ENCODE data around the gene RYR3.
A peak's percentile ranks its signal among the peaks of the same experiment; 100 is the strongest.

The RYR3 gene

GRCh38 chr15:33393546-33393945 lies 82.8 kb downstream of the RYR3 start:
- DNase-seq, result no peak

DNA sequence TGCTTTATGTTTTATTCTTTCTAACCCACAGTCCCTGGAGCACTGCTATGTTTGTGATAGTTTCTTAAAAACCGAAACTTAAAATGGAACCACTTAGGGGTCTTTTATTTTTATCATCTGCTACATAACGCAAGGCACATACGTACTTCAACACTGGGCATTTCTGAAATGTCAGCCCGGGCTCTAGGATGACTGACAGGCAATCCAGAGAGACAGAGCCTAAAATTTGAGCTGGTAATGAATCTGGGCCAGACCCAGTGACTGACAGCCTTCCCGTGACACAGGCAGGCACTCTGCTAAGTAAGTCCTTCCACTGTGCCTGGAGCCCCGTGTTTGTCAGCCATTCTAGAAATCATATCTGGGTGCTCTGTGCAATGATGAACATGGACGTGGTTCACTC lies 84.6 kb downstream of the RYR3 start:
- DNase-seq, result no peak

DNA sequence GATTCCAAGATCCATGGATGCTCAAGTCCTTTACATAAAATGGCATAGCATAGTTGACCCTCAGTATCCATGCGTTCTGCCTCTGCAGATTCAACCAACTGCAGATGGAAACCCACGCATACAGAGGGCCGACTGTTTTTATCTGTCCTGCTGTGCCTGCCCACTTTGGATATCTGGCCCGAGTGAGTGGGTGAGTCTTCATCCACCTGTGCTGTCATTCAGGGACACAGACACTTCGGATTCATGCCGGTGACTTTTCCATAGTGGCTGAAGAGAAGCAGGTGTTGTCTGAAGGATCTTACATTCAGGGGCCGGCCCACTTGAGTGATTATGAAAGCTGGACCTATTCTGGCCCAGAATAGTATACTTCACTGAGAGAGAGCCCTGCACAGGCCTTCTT lies 85.1 kb downstream of the RYR3 start:
- no peak for DNase-seq

GRCh38 chr15:33396475-33396874 lies 85.7 kb downstream of the RYR3 start:
- no peak for DNase-seq

DNA sequence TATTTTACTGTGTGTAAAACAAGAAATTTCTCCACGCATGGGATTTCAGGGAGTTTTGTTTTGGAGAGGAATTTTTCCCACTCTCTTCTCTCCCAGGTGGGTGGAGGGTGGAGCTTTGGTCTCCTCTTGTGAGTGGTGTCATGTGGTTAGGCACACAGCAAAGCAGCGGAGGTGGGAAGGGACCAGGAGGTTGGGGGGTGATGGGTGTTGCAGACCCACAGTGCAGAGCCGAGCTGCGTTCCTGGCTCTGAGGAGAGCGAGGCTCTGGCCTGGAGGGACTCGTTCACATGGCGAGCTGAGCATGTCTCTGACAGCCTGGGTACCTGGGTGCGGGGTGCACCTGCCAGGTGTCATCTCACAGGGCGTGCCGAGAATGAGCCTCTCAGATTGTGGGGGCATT lies 87.8 kb downstream of the RYR3 start:
- no peak for DNase-seq

DNA sequence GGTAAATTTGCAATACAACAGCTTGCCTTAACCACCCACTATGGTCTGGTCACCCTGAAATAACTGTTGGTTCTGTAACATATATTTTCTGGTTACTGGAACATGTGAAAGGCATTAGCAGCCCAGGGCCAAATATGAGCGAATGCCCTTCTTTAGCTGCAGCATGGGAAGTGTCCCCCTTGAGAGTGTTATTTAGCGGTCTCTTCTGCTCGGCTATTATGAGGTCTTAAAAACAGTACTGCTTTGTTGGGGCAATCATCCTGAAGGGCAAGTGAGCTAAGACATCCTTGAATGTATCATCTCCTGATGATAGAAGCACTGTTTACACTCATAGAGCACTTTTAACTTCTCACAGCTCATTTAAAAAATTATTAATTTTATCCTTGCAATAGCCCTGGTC lies 90.2 kb downstream of the RYR3 start:
- DNase-seq, result no peak

DNA sequence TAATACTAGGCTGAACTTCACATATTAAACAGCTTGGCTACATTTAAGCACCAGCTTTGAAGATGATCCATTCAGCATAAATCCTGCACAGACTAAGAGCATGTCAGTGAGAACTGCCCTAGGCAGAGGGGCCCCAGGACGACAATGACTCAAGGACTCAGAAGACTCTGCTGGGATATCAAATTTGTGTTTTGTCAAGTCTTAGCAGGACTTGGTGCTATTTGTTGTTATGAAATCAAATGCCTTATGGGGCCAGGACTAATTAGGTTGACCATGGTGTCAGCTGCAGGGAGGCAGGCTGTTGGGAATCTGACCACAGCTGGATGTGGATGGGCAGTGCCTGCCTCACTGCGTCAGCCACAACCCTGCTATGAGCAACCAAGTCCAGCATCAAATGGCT lies 91.8 kb downstream of the RYR3 start:
- no peak for DNase-seq

DNA sequence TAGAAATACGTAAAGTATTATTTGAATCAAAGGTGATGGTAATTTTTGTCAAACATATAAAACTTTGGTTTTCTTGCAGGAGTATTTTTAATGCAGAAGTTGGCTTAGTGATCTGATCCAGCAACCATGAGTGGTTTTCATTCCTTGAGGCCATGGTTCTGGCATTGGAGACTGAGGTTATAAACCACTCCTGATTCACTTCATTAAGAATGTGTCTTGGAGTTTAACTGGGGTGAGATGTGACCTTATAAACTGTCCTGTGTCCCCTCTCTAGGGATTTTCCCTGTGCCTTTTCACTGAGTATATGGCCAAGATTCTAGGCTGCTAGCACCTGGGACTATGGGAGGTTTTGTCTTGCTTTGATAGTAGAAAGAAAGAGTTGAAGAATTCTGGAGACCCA lies 94.3 kb downstream of the RYR3 start:
- DNase-seq, result no peak

DNA sequence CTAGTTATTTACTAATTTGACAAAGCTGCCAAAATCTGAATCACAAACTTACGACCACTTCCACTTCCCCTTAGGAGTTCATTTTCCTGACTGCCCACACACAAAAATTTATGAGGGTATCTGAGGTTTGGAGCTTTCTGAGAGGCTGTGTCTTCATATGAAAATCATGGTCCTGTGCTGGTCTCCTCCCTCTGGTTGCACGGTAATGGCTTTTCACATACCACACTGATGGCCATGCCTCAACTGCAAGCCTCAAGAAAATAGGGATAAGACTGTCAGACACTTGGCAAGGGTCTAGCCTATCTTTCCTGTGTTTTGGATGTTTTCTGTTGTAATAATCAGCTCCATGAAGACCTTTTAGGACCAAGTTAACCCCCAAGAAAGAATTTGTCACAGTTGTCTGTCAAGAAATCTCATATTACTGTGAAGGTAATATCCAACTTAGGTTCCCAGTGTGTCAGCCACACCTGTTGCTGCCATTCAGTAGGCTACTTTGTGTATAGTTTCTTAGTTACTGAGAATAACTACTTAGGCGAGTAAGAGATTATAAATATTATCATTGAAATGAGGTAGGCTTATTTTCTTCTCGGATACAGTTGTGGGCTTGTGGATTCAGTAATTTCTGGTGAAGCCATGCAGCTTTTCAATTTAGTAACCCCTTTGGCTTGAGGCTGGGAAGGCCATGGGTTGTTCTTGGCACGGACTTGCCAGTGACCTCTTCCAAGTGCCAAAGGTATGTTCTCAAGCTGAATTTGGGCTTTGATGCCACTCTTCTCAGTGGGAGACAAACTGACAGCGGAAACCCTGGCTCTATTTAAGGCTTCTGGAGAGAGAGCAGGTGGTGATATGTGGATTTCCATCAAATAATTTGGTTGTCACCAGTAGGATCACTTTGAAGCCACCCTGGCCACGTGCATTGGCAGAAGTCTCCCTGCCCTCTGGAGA lies 101.1 kb downstream of the RYR3 start:
- no peak for DNase-seq

DNA sequence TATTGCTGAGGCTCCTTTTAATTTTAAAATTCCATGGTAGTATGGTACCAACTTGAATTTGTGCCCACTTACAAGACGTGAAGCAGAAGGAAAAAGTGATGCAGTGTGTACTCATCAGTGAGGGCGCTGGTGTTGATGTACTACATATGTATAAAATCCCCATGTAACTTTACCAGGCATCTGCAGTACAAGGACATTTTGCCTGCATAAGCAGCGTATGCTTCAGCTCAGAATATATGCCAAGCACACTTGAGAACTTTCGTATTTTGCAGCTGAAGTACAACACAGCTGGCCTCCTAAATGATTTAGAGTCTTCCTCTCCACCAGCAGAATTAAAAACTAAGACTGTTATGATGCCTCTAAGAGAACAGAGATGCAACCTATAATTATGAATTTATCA lies 108.9 kb downstream of the RYR3 start:
- DNase-seq, result no peak

DNA sequence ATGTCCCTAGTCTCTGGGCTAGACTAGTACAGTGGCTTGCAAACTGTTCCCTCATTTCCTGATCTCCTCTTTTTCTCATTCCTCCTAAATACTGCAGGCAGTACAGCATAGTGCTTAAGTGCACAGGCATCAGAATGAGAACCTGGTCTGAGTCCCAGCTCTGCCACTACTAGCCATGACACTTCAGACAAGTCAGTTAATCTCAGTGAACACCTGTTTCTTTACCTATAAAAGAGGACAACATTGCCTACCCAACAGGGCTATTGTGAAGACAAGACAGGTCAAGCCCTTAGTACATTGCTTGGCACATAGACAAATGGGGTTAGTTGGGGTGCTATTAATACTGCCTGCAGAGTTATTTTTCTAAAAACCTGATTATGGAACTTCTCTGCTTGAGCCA lies 113.3 kb downstream of the RYR3 start:
- no peak for DNase-seq

- no peak for DNase-seq
Measured at GRCh38 chr15:33425142-33425541, 114.4 kb downstream of the RYR3 start.

DNA sequence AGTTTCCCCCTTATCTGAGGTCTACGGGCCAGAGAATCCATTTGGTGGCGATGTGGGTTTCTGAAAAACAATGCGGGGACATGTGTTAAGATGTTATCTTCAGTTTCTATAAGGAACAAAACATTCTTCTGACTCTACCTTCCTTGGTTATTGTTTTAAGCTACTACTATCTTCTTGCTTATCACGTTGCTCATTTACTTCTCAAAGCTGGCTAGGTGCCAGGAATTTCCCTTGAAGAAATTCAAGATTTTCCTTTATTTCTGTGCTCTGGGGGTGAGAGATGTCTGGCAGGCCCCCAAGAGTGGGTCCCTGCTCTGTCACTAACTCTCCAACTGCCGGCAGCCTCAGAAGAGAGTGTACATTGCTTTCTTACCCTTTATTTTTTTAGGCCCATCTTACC lies 119.8 kb downstream of the RYR3 start:
- no peak for DNase-seq

DNA sequence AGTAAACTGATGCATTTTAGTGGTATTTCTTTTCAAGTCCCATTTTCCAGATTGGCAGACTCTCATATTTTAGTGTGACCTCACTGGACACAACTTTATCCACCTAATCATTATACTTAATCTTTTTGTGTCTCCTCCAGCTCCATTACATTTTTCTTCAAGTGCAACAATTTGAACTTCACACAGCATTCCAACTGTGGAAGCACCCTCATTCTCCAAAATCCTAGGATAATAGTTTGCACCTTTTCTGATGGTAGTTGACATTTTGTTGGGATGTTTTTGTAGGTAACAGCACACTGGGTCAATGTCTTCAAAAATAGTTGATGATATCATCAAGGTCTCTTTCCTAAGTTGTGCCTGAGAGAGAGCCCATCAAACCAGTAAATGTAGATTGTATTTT lies 123.1 kb downstream of the RYR3 start:
- no peak for DNase-seq

DNA sequence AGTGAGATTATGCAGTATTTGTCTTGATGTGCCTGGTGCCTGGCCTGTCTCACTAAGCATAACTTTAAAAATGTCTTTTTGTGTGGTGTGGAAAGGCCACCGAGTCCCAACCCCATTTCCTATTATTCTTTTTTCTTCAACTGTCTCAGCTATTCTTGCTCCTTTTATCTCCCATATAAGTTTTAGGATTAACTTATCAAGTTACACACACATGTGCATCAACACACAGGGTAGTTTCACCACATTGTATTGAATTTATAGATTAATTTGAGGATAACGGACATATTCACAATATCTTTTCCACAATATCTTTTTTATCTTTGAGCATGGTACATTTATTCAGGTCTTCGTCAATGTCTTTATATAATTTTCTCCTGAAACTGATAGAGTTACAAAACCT lies 127.6 kb downstream of the RYR3 start:
- DNase-seq, result no peak

DNA sequence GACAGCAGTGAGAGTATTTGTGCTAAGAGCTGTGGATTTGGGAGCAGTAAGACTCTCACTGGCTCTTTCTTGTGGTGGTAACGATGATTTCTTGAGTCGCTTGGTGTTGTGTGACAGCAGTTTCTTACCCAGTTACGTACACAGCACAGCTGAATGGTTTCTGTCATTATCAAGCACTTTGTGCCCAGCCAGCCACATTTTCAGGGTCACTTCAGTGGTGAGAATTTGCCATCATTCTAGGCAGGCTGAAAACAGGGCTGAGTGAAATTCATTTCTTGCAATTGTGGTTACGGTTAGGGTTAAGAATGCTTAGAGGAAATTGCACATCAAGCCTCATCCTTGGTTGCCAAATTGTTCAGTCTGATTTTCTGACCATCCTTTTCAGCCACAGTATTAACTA lies 130.1 kb downstream of the RYR3 start:
- peak; percentile 22 for DNase-seq

DNA sequence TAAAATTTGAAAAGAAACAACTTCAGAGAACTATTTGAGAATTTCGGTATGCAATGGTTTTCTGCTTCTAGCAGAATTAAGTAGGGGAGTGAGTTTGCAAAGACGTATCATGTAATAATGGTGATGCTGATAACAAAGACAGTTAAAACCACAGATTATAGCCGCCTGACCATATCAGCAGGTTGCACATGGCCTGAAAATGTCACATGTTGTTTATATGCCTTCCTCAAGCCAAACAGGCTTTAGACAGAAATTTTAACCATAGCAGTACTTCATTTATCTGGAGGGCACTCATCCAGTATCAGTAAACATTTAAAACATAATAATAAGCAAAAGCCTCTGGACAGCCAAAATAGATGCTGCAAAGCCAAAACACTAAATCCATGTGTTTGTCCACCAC lies 131.7 kb downstream of the RYR3 start:
- DNase-seq, result no peak

DNA sequence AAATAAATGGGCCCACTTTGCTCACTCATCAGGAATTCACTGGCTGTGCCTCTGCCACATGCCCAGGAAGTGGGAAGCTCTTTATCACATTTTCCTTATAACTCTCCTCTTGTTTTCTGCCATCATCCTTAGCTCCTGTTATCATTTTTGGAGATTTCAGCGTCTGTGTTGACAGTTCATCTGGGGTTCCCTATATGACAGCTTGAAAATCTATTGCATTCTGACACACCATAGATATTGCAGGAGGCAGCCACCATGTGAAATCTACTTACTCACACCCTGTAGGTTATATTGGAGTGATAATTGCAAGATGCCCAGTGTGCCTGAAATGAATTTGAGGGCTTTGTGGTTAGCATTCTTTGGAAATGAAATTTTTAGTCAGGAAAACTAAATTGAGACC lies 132.9 kb downstream of the RYR3 start:
- DNase-seq, result no peak

DNA sequence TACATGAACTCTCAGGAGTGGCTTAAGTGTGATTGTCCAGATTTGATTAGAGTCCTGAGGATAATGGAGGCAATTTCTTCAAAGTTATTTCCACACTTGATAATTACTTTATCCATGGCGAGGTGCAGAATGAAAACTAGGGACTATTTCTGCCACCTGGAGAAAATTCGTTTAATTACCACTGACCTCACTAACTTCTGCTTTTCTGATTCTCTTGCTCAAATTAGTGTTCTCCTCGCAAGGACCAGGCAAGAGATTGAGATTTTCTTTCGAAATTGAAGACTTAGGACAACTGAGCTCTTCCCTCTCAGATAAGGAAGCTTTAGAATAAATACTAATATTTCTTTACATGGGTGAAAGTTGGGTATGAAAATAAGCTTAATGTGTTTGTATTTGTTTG lies 135.2 kb downstream of the RYR3 start:
- DNase-seq, result no peak

DNA sequence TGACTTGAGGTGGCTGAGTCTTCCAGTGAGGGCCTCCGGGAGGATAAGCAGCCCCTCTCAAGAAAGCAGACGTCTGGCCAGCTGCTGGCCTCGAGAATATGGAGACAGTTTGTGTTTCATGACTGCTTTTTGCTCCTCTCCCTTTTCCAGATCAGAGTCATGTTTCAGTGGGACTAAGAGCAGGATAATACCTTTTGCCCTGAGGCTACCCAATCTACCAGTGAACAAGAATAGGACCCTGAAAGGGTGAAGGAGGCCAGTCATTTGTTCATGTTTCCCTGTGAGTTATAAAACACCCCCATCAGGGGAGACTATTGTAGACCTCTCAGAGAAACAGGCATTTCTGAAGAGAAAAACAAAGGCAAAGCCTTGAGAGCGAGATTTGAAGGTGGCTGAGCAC lies 137.4 kb downstream of the RYR3 start:
- DNase-seq, result no peak

DNA sequence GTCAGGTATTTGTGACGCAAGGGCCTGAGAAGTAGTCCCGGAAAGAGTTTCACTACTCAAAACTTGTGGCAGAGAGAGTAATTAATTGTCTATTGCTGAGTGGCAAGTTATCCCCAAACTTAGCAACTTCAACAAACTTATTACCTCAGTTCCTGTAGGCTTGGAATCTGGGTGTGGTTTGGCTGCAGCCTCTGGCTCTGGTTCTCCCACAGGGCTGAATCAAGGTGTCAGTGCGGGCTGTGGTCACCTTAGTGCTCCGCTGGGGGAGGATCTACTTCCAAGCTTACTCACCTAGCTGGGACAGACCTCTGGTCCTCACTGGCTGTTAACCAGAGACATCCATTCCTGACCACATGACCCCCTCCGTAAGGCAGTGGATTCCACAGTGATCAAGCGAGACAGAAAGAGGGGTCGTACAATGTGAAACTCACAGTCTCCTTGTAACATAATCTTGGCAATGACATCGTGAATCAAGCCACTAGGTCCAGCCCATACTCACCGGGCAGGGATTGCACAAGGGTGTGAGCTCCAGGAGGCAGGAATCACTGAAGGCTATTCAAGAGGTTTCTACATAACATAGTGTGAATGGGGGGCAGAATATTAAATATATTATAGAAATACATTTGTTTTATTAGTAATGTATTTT lies 138.3 kb downstream of the RYR3 start:
- DNase-seq, result no peak

DNA sequence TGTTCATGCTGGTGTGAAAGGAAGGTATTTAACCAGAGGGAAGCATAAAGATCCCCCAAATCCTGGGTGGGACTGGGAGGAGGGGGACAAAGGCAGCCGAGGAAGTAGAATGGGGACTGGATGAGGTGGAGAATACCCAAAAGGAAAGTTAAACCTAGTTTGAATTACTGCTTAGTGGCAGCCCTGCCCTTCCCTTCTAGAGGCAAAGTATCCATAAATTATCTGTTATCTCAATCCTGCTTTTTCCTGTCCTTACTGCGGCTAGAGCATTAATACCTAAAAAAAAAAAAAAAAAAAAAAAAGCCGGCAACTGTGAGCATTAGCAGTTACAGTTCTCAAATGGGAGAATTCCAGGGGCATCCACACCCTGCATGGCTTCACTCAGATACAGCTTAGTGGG lies 139.0 kb downstream of the RYR3 start:
- no peak for DNase-seq

DNA sequence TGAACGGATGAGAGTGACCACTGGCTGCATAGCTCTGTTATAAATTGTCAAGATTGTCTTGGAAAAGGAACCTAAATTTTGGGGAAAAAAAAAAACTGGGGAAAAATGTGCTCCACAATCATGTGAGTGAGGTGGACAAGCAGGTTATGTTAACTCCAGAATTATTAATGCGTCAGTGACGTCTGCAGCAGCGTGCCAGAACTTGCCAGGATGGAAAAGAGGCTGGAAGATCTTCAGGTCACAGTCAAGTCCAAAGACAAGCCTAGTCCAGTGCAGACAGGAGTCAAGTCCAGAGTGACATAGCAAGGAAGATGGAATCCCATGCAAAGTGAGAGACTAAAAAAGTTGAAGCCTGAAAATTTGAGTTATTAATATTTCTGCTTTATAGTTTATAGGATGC lies 140.6 kb downstream of the RYR3 start:
- DNase-seq, result no peak

DNA sequence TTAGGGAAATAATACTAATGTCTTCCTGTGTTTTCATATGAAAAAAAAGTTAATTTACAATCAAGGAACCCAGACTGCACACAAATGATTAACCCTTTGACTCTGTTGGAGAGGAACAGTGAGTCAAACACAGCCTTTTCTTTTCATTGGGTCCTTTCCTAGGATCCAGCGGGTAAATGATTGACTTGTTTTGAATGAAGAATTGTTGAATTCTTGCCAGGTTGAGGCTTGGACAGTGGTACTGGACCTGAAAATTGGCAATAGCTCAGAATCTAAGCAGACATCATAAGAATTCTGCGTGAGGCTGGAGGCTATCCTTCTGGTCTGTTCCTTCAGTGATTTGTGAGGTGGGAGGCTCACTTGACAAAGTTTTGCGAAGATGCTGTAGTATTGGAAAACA lies 143.0 kb downstream of the RYR3 start:
- DNase-seq, result no peak

GRCh38 chr15:33454346-33454745 lies 143.6 kb downstream of the RYR3 start:
- DNase-seq, result no peak
